HepG2 (cell line): ENCODE measurements around the gene GALNTL6. TPM values are rescaled to one million over a fixed set of nuclear protein-coding genes. Genes with fewer than 3 reads are reported as not detected.

ENCODE experiments used
- ATAC-seq: fragments of 200-7000 bp; cut with Tn5 transposase; 3 replicates; pipeline ENCODE4 v1.9.1; 2020; ENCODE audit warnings: mild to moderate bottlenecking, moderate library complexity
- BruUV-seq: library from RNA; stranded (reverse); fragments of 400-500 nt; replicated peaks from 2 replicates; lab custom pipeline; 2021; lab: Mats Ljungman, UMichigan
- CTCF ChIA-PET: fragments of 300-600 bp; formaldehyde crosslinking; extraction: SDS; loops from one replicate; lab custom pipeline; 2021; ENCODE audit warnings: low total read pairs, inconsistent platforms, low intra/inter-chr PET ratio; lab: Yijun Ruan, JAX
- POLR2A ChIA-PET: fragments of 350-600 bp; sonication (Branson Sonifier 250); formaldehyde crosslinking; loops from one replicate; lab custom pipeline; 2020; ENCODE audit warnings: antibody characterized with exemption, inconsistent platforms; lab: Yijun Ruan, JAX
- DNase-seq: peaks from one replicate; pipeline ENCODE4 v3.0.0-alpha.2; 2015; ENCODE audit warnings: low spot score
- FAIRE-seq: peaks from 3 replicates; lab custom pipeline; 2011; peaks lifted over from hg19 to GRCh38; lab: Jason Lieb, UNC
- H2AFZ ChIP-seq: one replicate; pipeline ENCODE4 v1.6.1; 2011; ENCODE audit warnings: low read length, inconsistent platforms
- H3K27ac ChIP-seq: fragments of 300-600 bp; 3 replicates; pipeline ENCODE4 v1.8.0; 2011; ENCODE audit warnings: mixed run types, mild to moderate bottlenecking, mixed read lengths, low read length, inconsistent platforms; ENCODE audit not compliant: insufficient read depth; ENCODE audit errors: extremely low read length
- H3K27me3 ChIP-seq, 2 experiments: fragments of 200-600 bp in 1 of 2; 2 replicates in 1 of 2; 3 replicates in 1 of 2; pipeline versions ENCODE4 v1.6.0 to v1.8.0; 2011; ENCODE audit warnings: low read length in 2 of 2, mild to moderate bottlenecking in 2 of 2, moderate library complexity in 2 of 2, inconsistent platforms in 1 of 2; ENCODE audit not compliant: insufficient read depth in 2 of 2, control insufficient read depth in 1 of 2
- H3K36me3 ChIP-seq, 2 experiments: fragments of 200-600 bp in 1 of 2; replicated peaks in 1 of 2; 2 replicates in 1 of 2; 3 replicates in 1 of 2; pipeline versions ENCODE4 v1.5.1 to v1.8.0; 2011; ENCODE audit warnings: low read length in 2 of 2, inconsistent platforms in 1 of 2; ENCODE audit not compliant: insufficient read depth in 2 of 2, control insufficient read depth in 1 of 2
- H3K4me1 ChIP-seq: 2 replicates; pipeline ENCODE4 v1.5.1; 2012; ENCODE audit warnings: low read length, inconsistent platforms; ENCODE audit not compliant: insufficient read depth
- H3K4me2 ChIP-seq: 2 replicates; pipeline ENCODE4 v1.6.0; 2011; ENCODE audit warnings: low read depth, low read length, inconsistent platforms
- H3K4me3 ChIP-seq, 3 experiments: fragments of 200-600 bp in 1 of 3; sonication (generic), shearing (Covaris generic) in 1 of 3; replicated peaks in 1 of 3; 2 replicates each; pipeline ENCODE4 v1.5.1; 2011 to 2016; ENCODE audit warnings: low read length in 3 of 3, inconsistent platforms in 2 of 3, low read depth in 2 of 3, mild to moderate bottlenecking in 2 of 3, control low read depth in 1 of 3, mixed read lengths in 1 of 3; ENCODE audit not compliant: insufficient read depth in 1 of 3
- H3K79me2 ChIP-seq: one replicate; pipeline ENCODE4 v1.6.1; 2011; ENCODE audit warnings: low read length, inconsistent platforms; ENCODE audit not compliant: insufficient read depth
- H3K9ac ChIP-seq: 2 replicates; pipeline ENCODE4 v1.6.0; 2011; ENCODE audit warnings: mild to moderate bottlenecking, low read depth, low read length, inconsistent platforms; ENCODE audit not compliant: insufficient read depth
- H3K9me3 ChIP-seq: 2 replicates; pipeline ENCODE4 v1.5.1; 2012; ENCODE audit warnings: mild to moderate bottlenecking, low read length
- H4K20me1 ChIP-seq: 2 replicates; pipeline ENCODE4 v1.6.0; 2011; ENCODE audit warnings: inconsistent platforms, mild to moderate bottlenecking, low read length, moderate library complexity; ENCODE audit not compliant: insufficient read depth
- BORCS8-MEF2B ChIP-seq: sonication (generic); formaldehyde crosslinking; IDR thresholded peaks from 2 replicates; pipeline ENCODE4 v1.8.0; 2022; ENCODE audit warnings: mild to moderate bottlenecking, missing genetic modification reagents
- CBX2 ChIP-seq, 2 experiments: fragments of 200-600 bp in 1 of 2; sonication (generic); formaldehyde crosslinking in 1 of 2; IDR thresholded peaks; 2 replicates each; pipeline versions ENCODE4 v1.7.0 to v1.8.1; 2018 to 2022; ENCODE audit warnings: low read depth in 2 of 2, low read length in 1 of 2, mild to moderate bottlenecking in 1 of 2, missing genetic modification reagents in 1 of 2
- ETV6 ChIP-seq: sonication (generic); formaldehyde crosslinking; conservative IDR thresholded peaks from 2 replicates; pipeline ENCODE4 v1.4.0; 2020; ENCODE audit warnings: missing genetic modification reagents
- KDM4B ChIP-seq: sonication (generic); formaldehyde crosslinking; IDR thresholded peaks from 2 replicates; pipeline ENCODE4 v1.4.0; 2020; ENCODE audit warnings: missing genetic modification reagents
- MED8 ChIP-seq: sonication (generic); formaldehyde crosslinking; IDR thresholded peaks from 2 replicates; pipeline ENCODE4 v1.8.1; 2023; ENCODE audit warnings: mild to moderate bottlenecking, missing genetic modification reagents; ENCODE audit not compliant: insufficient replicate concordance
- MEIS2 ChIP-seq: sonication (generic); formaldehyde crosslinking; IDR thresholded peaks from 2 replicates; pipeline ENCODE4 v1.9.0; 2021; ENCODE audit warnings: mild to moderate bottlenecking, missing genetic modification reagents
- MIER3 ChIP-seq: IDR thresholded peaks from 2 replicates; pipeline ENCODE4 v1.6.1; 2016; ENCODE audit warnings: missing compliant biosample characterization, borderline replicate concordance
- TCF12 ChIP-seq, 2 experiments: fragments of 450-650 bp in 1 of 2; sonication (generic) in 1 of 2; formaldehyde crosslinking in 1 of 2; IDR thresholded peaks; 2 replicates each; pipeline versions ENCODE4 v1.6.1 to v1.8.0; 2017 to 2022; ENCODE audit warnings: antibody characterized with exemption in 1 of 2, mild to moderate bottlenecking in 1 of 2, missing genetic modification reagents in 1 of 2, moderate library complexity in 1 of 2
- ZNF263 ChIP-seq: sonication (generic); formaldehyde crosslinking; IDR thresholded peaks from 2 replicates; pipeline ENCODE4 v1.4.0; 2020; ENCODE audit warnings: missing genetic modification reagents
- ZNF296 ChIP-seq: sonication (generic); formaldehyde crosslinking; conservative IDR thresholded peaks from 2 replicates; pipeline ENCODE4 v1.5.0; 2020; ENCODE audit warnings: mild to moderate bottlenecking, missing genetic modification reagents
- ZNF431 ChIP-seq: sonication (generic); formaldehyde crosslinking; IDR thresholded peaks from 2 replicates; pipeline ENCODE4 v1.9.0; 2022; ENCODE audit warnings: missing genetic modification reagents, low read depth, mild to moderate bottlenecking, borderline replicate concordance
- ZNF589 ChIP-seq: sonication (generic); formaldehyde crosslinking; conservative IDR thresholded peaks from 2 replicates; pipeline ENCODE4 v1.8.0; 2022; ENCODE audit warnings: mild to moderate bottlenecking, moderate library complexity, missing genetic modification reagents
- WGBS: methylation state at CpG from one replicate; pipeline ENCODE4 v1.1.6; 2017; ENCODE audit warnings: low lambda C conversion rate; 5-methylcytosine and 5-hydroxymethylcytosine counted together
- in situ Hi-C: cut with HindIII; loops from 2 replicates; pipeline ENCODE4 v1.10.0; 2017; ENCODE audit warnings: low pct_unique_long_range_greater_than_20kb; ENCODE audit not compliant: extremely low pct_ligation_motif_present
- intact Hi-C: fragments of 100-400 bp; cut with micrococcal nuclease; formaldehyde crosslinking; loops from one replicate; pipeline ENCODE4 v1.10.0; 2022; ENCODE audit not compliant: unreplicated experiment
- polyA plus RNA-seq, 8 experiments: library from polyadenylated mRNA; depleted of rRNA in 3 of 8; stranded (reverse) in 7 of 8; unstranded in 1 of 8; fragments of >200 nt; fragmentation: Illumina TruSeq in 4 of 8; extraction: Trizol in 4 of 8; gene quantifications; 2 replicates each; pipeline versions ENCODE4 v1.2.1 to v1.2.3, GENCODE V29; 2011 to 2016; ENCODE audit warnings: low read depth in 4 of 8, missing spikeins in 1 of 8, mixed read lengths in 1 of 8; ENCODE audit not compliant: insufficient read depth in 1 of 8
- total RNA-seq, 5 experiments: library from RNA; depleted of rRNA; stranded (reverse); fragments of >200 nt; fragmentation: Illumina TruSeq; extraction: Trizol; gene quantifications; 2 replicates each; pipeline ENCODE4 v1.2.3, GENCODE V29; 2016; ENCODE audit warnings: low read depth in 1 of 5
- TF ChIP-seq, protein P1 (sequence below): sonication (generic); formaldehyde crosslinking; IDR thresholded peaks from 2 replicates; pipeline ENCODE4 v1.8.0; 2022; ENCODE audit warnings: missing genetic modification reagents, mild to moderate bottlenecking, borderline replicate concordance
- TF ChIP-seq, protein P2 (sequence below): sonication (generic); formaldehyde crosslinking; IDR thresholded peaks from 2 replicates; pipeline ENCODE4 v1.8.1; 2022; ENCODE audit warnings: mild to moderate bottlenecking, missing genetic modification reagents
- TF ChIP-seq, protein P3 (sequence below): sonication (generic); formaldehyde crosslinking; IDR thresholded peaks from 2 replicates; pipeline ENCODE4 v1.8.1; 2023; ENCODE audit warnings: mild to moderate bottlenecking, missing genetic modification reagents
- TF ChIP-seq, protein P4 (sequence below): sonication (generic); formaldehyde crosslinking; IDR thresholded peaks from 2 replicates; pipeline ENCODE4 v1.4.0; 2020; ENCODE audit warnings: missing genetic modification reagents

The GALNTL6 gene
- total and polyA plus RNA-seq, 2 of the 13 experiments (the other 11 are each of a cell fraction or from before 2014, with no cell fraction given), result not detected

DNA sequence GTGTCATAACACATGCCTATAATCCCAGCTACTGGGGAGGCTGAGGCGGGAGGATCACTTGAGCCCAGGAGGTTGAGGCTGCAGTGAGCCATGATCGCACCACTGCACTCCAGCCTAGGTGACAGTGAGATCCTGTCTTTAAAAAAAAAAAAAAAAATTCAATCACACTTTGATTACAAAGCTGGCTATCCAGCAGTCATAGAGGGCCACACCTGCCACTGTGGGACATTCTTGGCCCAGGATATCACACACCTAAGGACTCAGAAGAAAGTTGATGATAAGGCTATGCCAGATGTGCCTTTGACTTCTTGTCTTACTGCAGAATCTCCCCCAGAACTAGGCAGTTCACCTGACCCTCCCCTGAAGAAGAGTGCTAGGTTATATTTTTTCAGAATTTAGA, 1232.9 kb downstream of the GALNTL6 start:
- H3K27me3 ChIP-seq, result no peaks in the 10 kb centered on the region
- ATAC-seq, result no peak
- ChIA-PET POLR2A (no interaction called here), CTCF (no interaction called here)
- no peaks in the 10 kb centered on the region for H3K36me3 ChIP-seq
- intact Hi-C loops (no loop called here), in situ Hi-C loops (no loop called here)
- H4K20me1 ChIP-seq, result no peaks in the 10 kb centered on the region
- H3K79me2 ChIP-seq, result no peaks in the 10 kb centered on the region
- no peaks in the 10 kb centered on the region for H3K9me3 ChIP-seq
- no peak overlapping the region for H3K4me3 ChIP-seq
- TF ChIP-seq ETV6 (CRISPR knock-in tag) (no peak), TCF12 (IDR thresholded peaks at IDR 0.05) (no peak), TCF12 (CRISPR knock-in tag; IDR thresholded peaks at IDR 0.05) (no peak), CBX2 (IDR thresholded peaks at IDR 0.05; ENCODE audit: low read depth, low read length) (no peak), CBX2 (CRISPR knock-in tag; IDR thresholded peaks at IDR 0.05; ENCODE audit: low read depth) (no peak), MEIS2 (CRISPR knock-in tag) (no peak), ZNF263 (CRISPR knock-in tag) (no peak), MED8 (no peak), MIER3 (CRISPR knock-in tag) (no peak), ZNF431 (CRISPR knock-in tag) (no peak), ZNF296 (CRISPR knock-in tag) (no peak), ZNF589 (CRISPR knock-in tag) (no peak), BORCS8-MEF2B (CRISPR knock-in tag) (no peak), KDM4B (CRISPR knock-in tag) (no peak)
- TF ChIP-seq, protein P1, sequence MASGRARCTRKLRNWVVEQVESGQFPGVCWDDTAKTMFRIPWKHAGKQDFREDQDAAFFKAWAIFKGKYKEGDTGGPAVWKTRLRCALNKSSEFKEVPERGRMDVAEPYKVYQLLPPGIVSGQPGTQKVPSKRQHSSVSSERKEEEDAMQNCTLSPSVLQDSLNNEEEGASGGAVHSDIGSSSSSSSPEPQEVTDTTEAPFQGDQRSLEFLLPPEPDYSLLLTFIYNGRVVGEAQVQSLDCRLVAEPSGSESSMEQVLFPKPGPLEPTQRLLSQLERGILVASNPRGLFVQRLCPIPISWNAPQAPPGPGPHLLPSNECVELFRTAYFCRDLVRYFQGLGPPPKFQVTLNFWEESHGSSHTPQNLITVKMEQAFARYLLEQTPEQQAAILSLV, result no peak
- TF ChIP-seq, protein P2, sequence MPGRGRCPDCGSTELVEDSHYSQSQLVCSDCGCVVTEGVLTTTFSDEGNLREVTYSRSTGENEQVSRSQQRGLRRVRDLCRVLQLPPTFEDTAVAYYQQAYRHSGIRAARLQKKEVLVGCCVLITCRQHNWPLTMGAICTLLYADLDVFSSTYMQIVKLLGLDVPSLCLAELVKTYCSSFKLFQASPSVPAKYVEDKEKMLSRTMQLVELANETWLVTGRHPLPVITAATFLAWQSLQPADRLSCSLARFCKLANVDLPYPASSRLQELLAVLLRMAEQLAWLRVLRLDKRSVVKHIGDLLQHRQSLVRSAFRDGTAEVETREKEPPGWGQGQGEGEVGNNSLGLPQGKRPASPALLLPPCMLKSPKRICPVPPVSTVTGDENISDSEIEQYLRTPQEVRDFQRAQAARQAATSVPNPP (CRISPR knock-in tag), result no peak
- TF ChIP-seq, protein P3, sequence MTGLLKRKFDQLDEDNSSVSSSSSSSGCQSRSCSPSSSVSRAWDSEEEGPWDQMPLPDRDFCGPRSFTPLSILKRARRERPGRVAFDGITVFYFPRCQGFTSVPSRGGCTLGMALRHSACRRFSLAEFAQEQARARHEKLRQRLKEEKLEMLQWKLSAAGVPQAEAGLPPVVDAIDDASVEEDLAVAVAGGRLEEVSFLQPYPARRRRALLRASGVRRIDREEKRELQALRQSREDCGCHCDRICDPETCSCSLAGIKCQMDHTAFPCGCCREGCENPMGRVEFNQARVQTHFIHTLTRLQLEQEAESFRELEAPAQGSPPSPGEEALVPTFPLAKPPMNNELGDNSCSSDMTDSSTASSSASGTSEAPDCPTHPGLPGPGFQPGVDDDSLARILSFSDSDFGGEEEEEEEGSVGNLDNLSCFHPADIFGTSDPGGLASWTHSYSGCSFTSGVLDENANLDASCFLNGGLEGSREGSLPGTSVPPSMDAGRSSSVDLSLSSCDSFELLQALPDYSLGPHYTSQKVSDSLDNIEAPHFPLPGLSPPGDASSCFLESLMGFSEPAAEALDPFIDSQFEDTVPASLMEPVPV (CRISPR knock-in tag), result no peak
- TF ChIP-seq, protein P4, sequence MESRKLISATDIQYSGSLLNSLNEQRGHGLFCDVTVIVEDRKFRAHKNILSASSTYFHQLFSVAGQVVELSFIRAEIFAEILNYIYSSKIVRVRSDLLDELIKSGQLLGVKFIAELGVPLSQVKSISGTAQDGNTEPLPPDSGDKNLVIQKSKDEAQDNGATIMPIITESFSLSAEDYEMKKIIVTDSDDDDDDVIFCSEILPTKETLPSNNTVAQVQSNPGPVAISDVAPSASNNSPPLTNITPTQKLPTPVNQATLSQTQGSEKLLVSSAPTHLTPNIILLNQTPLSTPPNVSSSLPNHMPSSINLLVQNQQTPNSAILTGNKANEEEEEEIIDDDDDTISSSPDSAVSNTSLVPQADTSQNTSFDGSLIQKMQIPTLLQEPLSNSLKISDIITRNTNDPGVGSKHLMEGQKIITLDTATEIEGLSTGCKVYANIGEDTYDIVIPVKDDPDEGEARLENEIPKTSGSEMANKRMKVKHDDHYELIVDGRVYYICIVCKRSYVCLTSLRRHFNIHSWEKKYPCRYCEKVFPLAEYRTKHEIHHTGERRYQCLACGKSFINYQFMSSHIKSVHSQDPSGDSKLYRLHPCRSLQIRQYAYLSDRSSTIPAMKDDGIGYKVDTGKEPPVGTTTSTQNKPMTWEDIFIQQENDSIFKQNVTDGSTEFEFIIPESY (CRISPR knock-in tag), result no peak
- DNase-seq, result no peak
- no peak overlapping the region for H3K4me2 ChIP-seq
- H3K27ac ChIP-seq, result no peak overlapping the region
- no TSS peak for BruUV-seq
- no peaks in the 10 kb centered on the region for H3K4me1 ChIP-seq
- H2AFZ ChIP-seq, result no peak overlapping the region
- no peak for FAIRE-seq
- 0% methylated on average over 2 of the region's 2 CpGs for WGBS
- H3K9ac ChIP-seq, result no peak overlapping the region
